T47D (cell line): ENCODE measurements around the gene EXOC4.

Source experiments
- DNase-seq, 2 experiments: peaks; one replicate each; pipeline versions ENCODE4 v3.0.0 to v3.0.0-alpha.2; 2011 to 2012; ENCODE audit warnings: low read depth in 1 of 2, low spot score in 1 of 2
- JUND ChIP-seq: IDR thresholded peaks from 2 replicates; pipeline ENCODE4 v1.6.1; 2012; ENCODE audit warnings: low read depth
- in situ Hi-C: cut with HindIII; loops from 2 replicates; pipeline ENCODE4 v1.10.0; 2016; ENCODE audit warnings: low sequenced_read_pairs, low pct_unique_long_range_greater_than_20kb

Gene EXOC4

GRCh38 chr7:133742709-133743538, 490.0 kb downstream of the EXOC4 start:
- in situ Hi-C loops, result no loop called here
- TF ChIP-seq JUND, result no peak
- DNase-seq, result no peak

GRCh38 chr7:133744451-133744850, 491.6 kb downstream of the EXOC4 start:
- DNase-seq, result no peak
- in situ Hi-C loops, result no loop called here
- TF ChIP-seq JUND, result no peak

- in situ Hi-C loops, result no loop called here
- no peak for TF ChIP-seq JUND
- DNase-seq, result no peak
Measured at GRCh38 chr7:133746305-133746704, 493.4 kb downstream of the EXOC4 start.

GRCh38 chr7:133746847-133747246, 494.0 kb downstream of the EXOC4 start:
- in situ Hi-C loops, result no loop called here
- no peak for TF ChIP-seq JUND
- DNase-seq, result no peak

- in situ Hi-C loops, result no loop called here
Measured at GRCh38 chr7:133748443-133749407, 495.8 kb downstream of the EXOC4 start.

GRCh38 chr7:133750287-133750686, 497.4 kb downstream of the EXOC4 start:
- in situ Hi-C loops, result no loop called here
- no peak for DNase-seq
- no peak for TF ChIP-seq JUND

More at GRCh38 chr7:133748443-133749407, 495.8 kb downstream of the EXOC4 start:
- TF ChIP-seq JUND, result no peak
- DNase-seq, result no peak

GRCh38 chr7:133751079-133751478, 498.2 kb downstream of the EXOC4 start:
- TF ChIP-seq JUND, result no peak
- in situ Hi-C loops, result no loop called here
- DNase-seq, result no peak

- no peak for TF ChIP-seq JUND
- no peak for DNase-seq
- in situ Hi-C loops, result no loop called here
Measured at GRCh38 chr7:133753513-133753912, 500.6 kb downstream of the EXOC4 start.

GRCh38 chr7:133754708-133755107, 501.8 kb downstream of the EXOC4 start:
- in situ Hi-C loops, result no loop called here
- no peak for DNase-seq
- TF ChIP-seq JUND, result no peak

GRCh38 chr7:133755901-133756300, 503.0 kb downstream of the EXOC4 start:
- in situ Hi-C loops, result no loop called here
- no peak for DNase-seq
- no peak for TF ChIP-seq JUND

- no peak for TF ChIP-seq JUND
- in situ Hi-C loops, result no loop called here
- DNase-seq, result no peak
Measured at GRCh38 chr7:133761443-133761842, 508.6 kb downstream of the EXOC4 start.

GRCh38 chr7:133763076-133763640, 510.3 kb downstream of the EXOC4 start:
- in situ Hi-C loops, result no loop called here
- no peak for TF ChIP-seq JUND
- DNase-seq, result no peak
